Neural progenitor cell (in vitro differentiated cells): ENCODE data around the gene AKAP9.

Experiments
- EZH2 ChIP-seq: fragments of 200-600 bp; sonication (generic); IDR thresholded peaks from 2 replicates; pipeline ENCODE4 v1.6.1; 2017; ENCODE audit warnings: antibody characterized with exemption, mild to moderate bottlenecking, moderate library complexity
- TF ChIP-seq, protein P1 (sequence below): fragments of 200-600 bp; sonication (generic); IDR thresholded peaks from 2 replicates; pipeline ENCODE4 v1.5.1; 2017; ENCODE audit warnings: antibody characterized with exemption, mild to moderate bottlenecking

DNA sequence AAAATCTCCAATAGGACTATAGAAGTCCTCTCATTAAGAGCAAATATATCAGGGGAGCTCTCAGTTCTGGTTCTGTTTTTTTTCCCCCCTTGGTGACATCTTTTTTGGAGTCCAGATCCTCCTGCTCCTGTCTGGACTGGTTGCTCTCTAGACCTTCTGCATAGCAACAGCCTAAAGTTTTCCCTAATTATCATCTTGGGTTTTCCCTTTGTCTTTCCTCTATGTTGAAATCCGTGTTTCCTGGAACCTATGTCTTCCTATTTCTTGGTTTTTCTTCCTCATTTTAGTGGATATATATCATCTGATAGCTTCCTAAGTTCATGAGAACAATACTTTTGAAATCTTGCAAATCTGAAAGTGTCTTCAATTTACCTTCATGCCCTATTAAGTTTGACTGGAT is 30.5 kb upstream of the AKAP9 start:
- TF ChIP-seq, protein P1, sequence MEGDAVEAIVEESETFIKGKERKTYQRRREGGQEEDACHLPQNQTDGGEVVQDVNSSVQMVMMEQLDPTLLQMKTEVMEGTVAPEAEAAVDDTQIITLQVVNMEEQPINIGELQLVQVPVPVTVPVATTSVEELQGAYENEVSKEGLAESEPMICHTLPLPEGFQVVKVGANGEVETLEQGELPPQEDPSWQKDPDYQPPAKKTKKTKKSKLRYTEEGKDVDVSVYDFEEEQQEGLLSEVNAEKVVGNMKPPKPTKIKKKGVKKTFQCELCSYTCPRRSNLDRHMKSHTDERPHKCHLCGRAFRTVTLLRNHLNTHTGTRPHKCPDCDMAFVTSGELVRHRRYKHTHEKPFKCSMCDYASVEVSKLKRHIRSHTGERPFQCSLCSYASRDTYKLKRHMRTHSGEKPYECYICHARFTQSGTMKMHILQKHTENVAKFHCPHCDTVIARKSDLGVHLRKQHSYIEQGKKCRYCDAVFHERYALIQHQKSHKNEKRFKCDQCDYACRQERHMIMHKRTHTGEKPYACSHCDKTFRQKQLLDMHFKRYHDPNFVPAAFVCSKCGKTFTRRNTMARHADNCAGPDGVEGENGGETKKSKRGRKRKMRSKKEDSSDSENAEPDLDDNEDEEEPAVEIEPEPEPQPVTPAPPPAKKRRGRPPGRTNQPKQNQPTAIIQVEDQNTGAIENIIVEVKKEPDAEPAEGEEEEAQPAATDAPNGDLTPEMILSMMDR = no peak
- no peak for TF ChIP-seq EZH2
